Activated CD4-positive, alpha-beta T cell treated with anti-CD3 and anti-CD28 coated beads for 24 hours (primary cell): Measurements from ENCODE around the gene RAPGEFL1.
"Not testable (repeated sequence)": the region's sequence is repeated elsewhere in the genome, so short reads cannot be mapped to it uniquely, and the experiment has no call there.

Experiments used
- DNase-seq, 2 donors: peaks; one replicate each; pipeline ENCODE4 v3.0.0-alpha.2; 2020; ENCODE audit warnings: low read depth in 2 of 2

The RAPGEFL1 gene

GRCh38 chr17:40209404-40210093 lies 32.3 kb downstream of the RAPGEFL1 start:
- no peak for DNase-seq

GRCh38 chr17:40213914-40214313 lies 36.6 kb downstream of the RAPGEFL1 start:
- DNase-seq = not testable (repeated sequence)

GRCh38 chr17:40218006-40218739 lies 40.9 kb downstream of the RAPGEFL1 start:
- no peak for DNase-seq

- peak; percentile 94 to 95 for DNase-seq
Measured at GRCh38 chr17:40218740-40219593, 41.7 kb downstream of the RAPGEFL1 start, which contains the start of gene WIPF2. WIPF2 (plus strand) TSS chr17:40219304; CDS start chr17:40256460, 37,156 bp downstream.

- peak in 1 of 2 donors; percentile 10 for DNase-seq
Measured at GRCh38 chr17:40219594-40220338, 42.5 kb downstream of the RAPGEFL1 start.

- no peak for DNase-seq
Measured at GRCh38 chr17:40224718-40225550, 47.7 kb downstream of the RAPGEFL1 start.

GRCh38 chr17:40229146-40229545 lies 51.9 kb downstream of the RAPGEFL1 start:
- DNase-seq = not testable (repeated sequence)

- no peak for DNase-seq
Measured at GRCh38 chr17:40230670-40231069, 53.4 kb downstream of the RAPGEFL1 start.

- not testable (repeated sequence) for DNase-seq
Measured at GRCh38 chr17:40231928-40232327, 54.7 kb downstream of the RAPGEFL1 start.

- DNase-seq = no peak
Measured at GRCh38 chr17:40241252-40241834, 64.1 kb downstream of the RAPGEFL1 start.

- no peak for DNase-seq
Measured at GRCh38 chr17:40242774-40243173, 65.5 kb downstream of the RAPGEFL1 start.

- no peak for DNase-seq
Measured at GRCh38 chr17:40243761-40244160, 66.5 kb downstream of the RAPGEFL1 start.

- no peak for DNase-seq
Measured at GRCh38 chr17:40244255-40244654, 67.0 kb downstream of the RAPGEFL1 start.
